GM19467 (cell line): ENCODE results near the gene TCOF1.

Experiments
- ATAC-seq: cut with Tn5 transposase; IDR thresholded peaks from one replicate; pipeline ENCODE4 v1.9.1; 2021; ENCODE audit warnings: mild to moderate bottlenecking, moderate library complexity; ENCODE audit not compliant: unreplicated experiment

TCOF1 gene

GRCh38 chr5:150446088-150446487 lies 88.6 kb downstream of the TCOF1 start:
- ATAC-seq = no peak

GRCh38 chr5:150446583-150446982 lies 89.1 kb downstream of the TCOF1 start:
- ATAC-seq = no peak

GRCh38 chr5:150447188-150447587 lies 89.7 kb downstream of the TCOF1 start:
- ATAC-seq = no peak

GRCh38 chr5:150448334-150448733 lies 90.8 kb downstream of the TCOF1 start:
- no peak for ATAC-seq

- ATAC-seq = no peak
Measured at GRCh38 chr5:150448952-150449516, 91.5 kb downstream of the TCOF1 start.
